8988T (cell line): ENCODE measurements around the gene LYRM9.
"Not testable (repeated sequence)": the region's sequence is repeated elsewhere in the genome, so short reads cannot be mapped to it uniquely, and the experiment has no call there.

Experiments used
- DNase-seq: peaks from one replicate; pipeline ENCODE4 v3.0.0; 2011

The LYRM9 gene

GRCh38 chr17:27872776-27873175, 20.4 kb downstream of the LYRM9 start:
- no peak for DNase-seq

GRCh38 chr17:27871407-27871806, 21.8 kb downstream of the LYRM9 start:
- no peak for DNase-seq

- no peak for DNase-seq
Measured at GRCh38 chr17:27870345-27870744, 22.8 kb downstream of the LYRM9 start.

- no peak for DNase-seq
Measured at GRCh38 chr17:27868565-27868964, 24.6 kb downstream of the LYRM9 start.

GRCh38 chr17:27862840-27863239, 30.3 kb downstream of the LYRM9 start:
- no peak for DNase-seq

- no peak for DNase-seq
Measured at GRCh38 chr17:27862004-27862403, 31.2 kb downstream of the LYRM9 start.

GRCh38 chr17:27860971-27861664, 32.0 kb downstream of the LYRM9 start:
- DNase-seq, result no peak

- DNase-seq, result no peak
Measured at GRCh38 chr17:27858621-27859305, 34.4 kb downstream of the LYRM9 start.

- DNase-seq, result no peak
Measured at GRCh38 chr17:27856676-27857432, 36.3 kb downstream of the LYRM9 start.

- no peak for DNase-seq
Measured at GRCh38 chr17:27855454-27855853, 37.7 kb downstream of the LYRM9 start.

GRCh38 chr17:27854163-27854562, 39.0 kb downstream of the LYRM9 start:
- DNase-seq, result no peak

GRCh38 chr17:27853091-27853490, 40.1 kb downstream of the LYRM9 start:
- DNase-seq, result no peak

- no peak for DNase-seq
Measured at GRCh38 chr17:27849474-27850185, 43.5 kb downstream of the LYRM9 start.

- no peak for DNase-seq
Measured at GRCh38 chr17:27848931-27849330, 44.2 kb downstream of the LYRM9 start.

- DNase-seq, result not testable (repeated sequence)
Measured at GRCh38 chr17:27846808-27847307, 46.3 kb downstream of the LYRM9 start.

GRCh38 chr17:27846042-27846655, 47.0 kb downstream of the LYRM9 start:
- DNase-seq, result no peak

GRCh38 chr17:27845264-27846041, 47.7 kb downstream of the LYRM9 start:
- no peak for DNase-seq

- no peak for DNase-seq
Measured at GRCh38 chr17:27840688-27841087, 52.5 kb downstream of the LYRM9 start.

- not testable (repeated sequence) for DNase-seq
Measured at GRCh38 chr17:27840406-27840678, 52.8 kb downstream of the LYRM9 start.

- DNase-seq, result not testable (repeated sequence)
Measured at GRCh38 chr17:27839571-27840405, 53.4 kb downstream of the LYRM9 start.

- DNase-seq, result not testable (repeated sequence)
Measured at GRCh38 chr17:27838607-27839006, 54.6 kb downstream of the LYRM9 start.
